Measurements from ENCODE around the gene UEVLD. TPM values are rescaled to one million over a fixed set of nuclear protein-coding genes. Genes with fewer than 3 reads are reported as not detected.
A peak's percentile ranks its signal among the peaks of the same experiment; 100 is the strongest.

UEVLD gene
- total RNA-seq, 2 donors from 2014 or later, result 8.0 to 12.6 TPM

GRCh38 chr11:18564149-18564548 lies 24.4 kb downstream of the UEVLD start:
- DNase-seq, result no peak
- Mint-ChIP-seq H3K27me3 (no peaks in the 10 kb centered on the region), H3K4me1 (peaks cover 2% of the 10 kb centered on the region), H3K36me3 (ENCODE audit: low read depth) (no peaks in the 10 kb centered on the region), H3K4me3 (no peak overlapping the region), H3K27ac (no peak overlapping the region)
- no peaks in the 10 kb centered on the region for H3K9me3 ChIP-seq (ENCODE audit: control insufficient read depth, low read length, poor library complexity, severe bottlenecking)
- no peak for ATAC-seq

DNA sequence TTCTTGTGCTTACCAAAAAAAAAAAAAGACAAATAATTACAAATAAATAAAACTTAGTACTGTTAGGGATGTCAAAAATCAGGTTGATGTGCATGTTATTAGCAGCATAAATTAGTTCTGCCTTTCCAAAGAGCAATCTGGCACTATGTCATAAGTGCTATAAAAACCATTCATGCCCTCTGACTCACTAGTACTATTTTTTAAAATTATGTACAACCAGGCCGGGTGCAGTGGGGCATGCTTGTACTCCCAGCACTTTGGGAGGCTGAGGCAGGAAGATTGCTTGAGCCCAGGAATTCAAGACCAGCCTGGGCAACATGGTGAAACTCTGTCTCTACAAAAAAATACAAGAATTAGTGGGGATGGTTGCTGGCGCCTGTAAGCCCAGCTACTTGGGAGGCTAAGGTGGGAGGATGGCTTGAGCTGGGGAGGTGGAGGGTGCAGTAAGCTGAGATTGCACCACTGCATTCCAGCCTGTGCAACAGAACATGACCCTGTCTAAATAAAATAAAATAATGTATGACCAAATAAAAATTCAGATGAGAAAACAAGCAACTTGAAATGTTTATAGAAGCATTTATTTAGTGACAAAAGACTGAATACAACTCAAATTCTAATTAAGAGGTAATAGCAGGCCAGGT lies 25.3 kb downstream of the UEVLD start:
- H3K9me3 ChIP-seq (ENCODE audit: control insufficient read depth, low read length, poor library complexity, severe bottlenecking), result no peaks in the 10 kb centered on the region
- Mint-ChIP-seq H3K4me3 (no peak overlapping the region), H3K36me3 (ENCODE audit: low read depth) (no peaks in the 10 kb centered on the region), H3K4me1 (peaks cover 1% of the 10 kb centered on the region), H3K27ac (peak overlapping the region; percentile 65), H3K27me3 (no peaks in the 10 kb centered on the region)
- no peak for ATAC-seq
- DNase-seq, result no peak

DNA sequence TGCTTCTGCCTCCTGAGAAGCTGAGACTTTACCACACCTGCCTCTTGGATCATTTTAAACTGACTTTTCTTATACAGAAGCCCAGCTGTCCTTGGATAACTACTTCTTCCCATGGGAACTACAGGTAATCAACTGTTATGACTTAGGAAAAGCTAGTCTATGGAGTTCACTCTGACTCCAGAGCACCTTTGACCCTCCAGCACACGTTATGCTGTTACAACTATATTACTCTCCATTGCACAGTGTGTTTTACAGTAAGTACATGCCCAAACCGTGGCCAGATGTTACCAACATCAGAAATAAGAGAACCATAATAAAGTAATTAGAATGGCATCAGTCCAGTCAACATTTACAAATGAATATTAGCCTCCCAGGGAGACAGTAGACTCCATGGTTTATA lies 40.5 kb downstream of the UEVLD start:
- no peaks in the 10 kb centered on the region for H3K9me3 ChIP-seq (ENCODE audit: control insufficient read depth, low read length, poor library complexity, severe bottlenecking)
- ATAC-seq, result no peak
- peaks cover 3% of the 10 kb centered on the region for H3K36me3 Mint-ChIP-seq (ENCODE audit: low read depth)
- DNase-seq, result no peak
- H3K27me3 Mint-ChIP-seq, result no peaks in the 10 kb centered on the region
- no peak overlapping the region for H3K27ac Mint-ChIP-seq
- H3K4me1 Mint-ChIP-seq, result peaks cover 3% of the 10 kb centered on the region
- H3K4me3 Mint-ChIP-seq, result no peak overlapping the region

- Mint-ChIP-seq H3K4me1 (peaks cover 7% of the 10 kb centered on the region), H3K36me3 (ENCODE audit: low read depth) (no peaks in the 10 kb centered on the region), H3K27me3 (no peaks in the 10 kb centered on the region), H3K27ac (peak overlapping the region; percentile 88), H3K4me3 (no peak overlapping the region)
- peak; percentile 82 for ATAC-seq
- no peaks in the 10 kb centered on the region for H3K9me3 ChIP-seq (ENCODE audit: control insufficient read depth, low read length, poor library complexity, severe bottlenecking)
- DNase-seq, result no peak
Observed at GRCh38 chr11:18540207-18541009, 48.1 kb downstream of the UEVLD start.

DNA sequence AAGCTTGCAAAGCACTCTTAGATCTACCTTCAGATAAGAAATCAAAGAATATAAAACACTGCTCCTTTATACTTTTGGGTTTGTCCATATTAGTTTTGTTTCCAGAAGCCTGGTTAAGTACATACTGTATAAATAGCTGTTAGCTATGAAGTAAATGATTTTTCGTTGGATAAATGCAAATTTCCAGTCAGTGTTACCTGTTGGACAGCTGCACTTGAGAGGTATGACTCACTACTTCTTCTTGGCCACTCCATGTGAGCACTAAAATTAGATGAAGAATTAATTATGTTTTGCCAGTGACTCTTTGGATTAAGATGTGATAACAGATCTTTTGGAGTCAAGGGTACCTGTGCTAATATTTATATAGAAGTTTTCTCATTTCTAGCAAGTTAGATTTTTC lies 52.3 kb downstream of the UEVLD start:
- H3K4me3 Mint-ChIP-seq, result no peak overlapping the region
- DNase-seq (no peak), ATAC-seq (no peak)
- H3K9me3 ChIP-seq (ENCODE audit: control insufficient read depth, low read length, poor library complexity, severe bottlenecking), result no peaks in the 10 kb centered on the region
- H3K27me3 Mint-ChIP-seq, result no peaks in the 10 kb centered on the region
- H3K36me3 Mint-ChIP-seq (ENCODE audit: low read depth), result no peaks in the 10 kb centered on the region
- peak overlapping the region; percentile 67 for H3K27ac Mint-ChIP-seq
- peaks cover 7% of the 10 kb centered on the region for H3K4me1 Mint-ChIP-seq

DNA sequence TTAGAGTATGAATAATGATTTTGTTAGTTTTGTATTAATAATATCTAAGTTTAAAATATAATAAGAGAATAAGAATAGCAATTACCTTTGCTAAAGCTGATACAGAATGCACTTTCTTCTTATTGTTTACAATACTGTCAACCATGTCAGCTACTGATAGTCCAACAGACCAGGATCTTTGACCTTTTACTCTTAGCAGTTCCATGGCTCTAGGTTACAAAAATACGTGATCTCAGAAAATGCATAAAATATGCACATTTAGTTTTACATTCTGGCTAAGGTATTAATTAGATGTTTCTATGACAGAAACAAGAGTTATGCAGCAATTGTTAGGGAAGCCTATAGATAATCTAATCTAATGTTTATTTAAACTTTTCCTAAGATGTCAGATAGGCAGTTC lies 54.3 kb downstream of the UEVLD start:
- H3K27me3 Mint-ChIP-seq, result no peaks in the 10 kb centered on the region
- H3K27ac Mint-ChIP-seq, result peak overlapping the region; percentile 81
- H3K9me3 ChIP-seq (ENCODE audit: control insufficient read depth, low read length, poor library complexity, severe bottlenecking), result no peaks in the 10 kb centered on the region
- H3K4me3 Mint-ChIP-seq, result no peak overlapping the region
- H3K4me1 Mint-ChIP-seq, result no peaks in the 10 kb centered on the region
- DNase-seq (no peak), ATAC-seq (no peak)
- no peaks in the 10 kb centered on the region for H3K36me3 Mint-ChIP-seq (ENCODE audit: low read depth)

GRCh38 chr11:18533365-18533764 lies 55.2 kb downstream of the UEVLD start:
- Mint-ChIP-seq H3K4me1 (peaks cover 4% of the 10 kb centered on the region), H3K27me3 (no peaks in the 10 kb centered on the region), H3K4me3 (no peak overlapping the region), H3K36me3 (ENCODE audit: low read depth) (no peaks in the 10 kb centered on the region), H3K27ac (peak overlapping the region; percentile 81)
- ATAC-seq (no peak), DNase-seq (no peak)
- H3K9me3 ChIP-seq (ENCODE audit: control insufficient read depth, low read length, poor library complexity, severe bottlenecking), result no peaks in the 10 kb centered on the region

GRCh38 chr11:18527512-18527911 lies 61.0 kb downstream of the UEVLD start:
- Mint-ChIP-seq H3K36me3 (ENCODE audit: low read depth) (peaks cover 10% of the 10 kb centered on the region), H3K27ac (peak overlapping the region; percentile 100), H3K4me3 (peak overlapping the region; percentile 97), H3K4me1 (peaks cover 30% of the 10 kb centered on the region), H3K27me3 (no peaks in the 10 kb centered on the region)
- no peaks in the 10 kb centered on the region for H3K9me3 ChIP-seq (ENCODE audit: control insufficient read depth, low read length, poor library complexity, severe bottlenecking)
- DNase-seq (no peak), ATAC-seq (no peak)

GRCh38 chr11:18526521-18527296 lies 61.8 kb downstream of the UEVLD start, which contains the start of gene TSG101:
TSS of gene TSG101 (minus strand) at chr11:18526942. CDS start at chr11:18526816, 126 bp downstream.
- H3K4me3 Mint-ChIP-seq, result peak within 1 kb of the TSS; percentile 97
- H3K9me3 ChIP-seq (ENCODE audit: control insufficient read depth, low read length, poor library complexity, severe bottlenecking), result no peaks in the 10 kb centered on the region
- peak within 1 kb of the TSS; percentile 100 for H3K27ac Mint-ChIP-seq
- ATAC-seq, result peak; percentile 90
- peak; percentile 84 to 89 (median 84) for DNase-seq
- peaks cover 16% of the 10 kb centered on the region for H3K36me3 Mint-ChIP-seq (ENCODE audit: low read depth)
- peaks cover 38% of the 10 kb centered on the region for H3K4me1 Mint-ChIP-seq
- no peaks in the 10 kb centered on the region for H3K27me3 Mint-ChIP-seq

DNA sequence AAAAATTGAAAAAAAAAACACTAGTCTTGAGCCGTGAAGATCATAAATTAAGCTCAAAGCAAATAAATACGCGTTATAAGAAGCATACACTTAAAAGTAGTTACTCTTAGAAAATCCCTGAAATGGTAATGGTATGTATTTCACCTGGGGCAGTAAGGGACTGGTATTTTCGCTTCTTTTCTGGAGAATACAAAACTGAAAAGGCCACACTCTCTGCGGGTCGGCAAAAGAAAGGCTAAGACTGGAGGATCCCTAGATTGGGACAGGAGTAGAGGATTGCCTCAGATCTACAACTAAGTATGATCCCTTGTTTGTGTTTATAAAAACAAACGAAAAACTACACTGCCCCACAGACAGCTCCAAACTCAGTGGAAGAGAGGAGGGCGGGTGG lies 62.4 kb downstream of the UEVLD start:
- no peak for ATAC-seq

GRCh38 chr11:18524248-18524647 lies 64.3 kb downstream of the UEVLD start:
- DNase-seq (no peak), ATAC-seq (no peak)
- H3K9me3 ChIP-seq (ENCODE audit: control insufficient read depth, low read length, poor library complexity, severe bottlenecking), result no peaks in the 10 kb centered on the region
- no peaks in the 10 kb centered on the region for H3K27me3 Mint-ChIP-seq
- peaks cover 16% of the 10 kb centered on the region for H3K36me3 Mint-ChIP-seq (ENCODE audit: low read depth)
- peaks cover 44% of the 10 kb centered on the region for H3K4me1 Mint-ChIP-seq
- H3K27ac Mint-ChIP-seq, result peak overlapping the region; percentile 77
- H3K4me3 Mint-ChIP-seq, result no peak overlapping the region

More for the DNA sequence above, 62.4 kb downstream of the UEVLD start:
- Mint-ChIP-seq H3K4me1 (peaks cover 39% of the 10 kb centered on the region), H3K4me3 (peak overlapping the region; percentile 97), H3K27ac (peak overlapping the region; percentile 100), H3K36me3 (ENCODE audit: low read depth) (peaks cover 16% of the 10 kb centered on the region), H3K27me3 (no peaks in the 10 kb centered on the region)
- H3K9me3 ChIP-seq (ENCODE audit: control insufficient read depth, low read length, poor library complexity, severe bottlenecking), result no peaks in the 10 kb centered on the region
- DNase-seq, result no peak

DNA sequence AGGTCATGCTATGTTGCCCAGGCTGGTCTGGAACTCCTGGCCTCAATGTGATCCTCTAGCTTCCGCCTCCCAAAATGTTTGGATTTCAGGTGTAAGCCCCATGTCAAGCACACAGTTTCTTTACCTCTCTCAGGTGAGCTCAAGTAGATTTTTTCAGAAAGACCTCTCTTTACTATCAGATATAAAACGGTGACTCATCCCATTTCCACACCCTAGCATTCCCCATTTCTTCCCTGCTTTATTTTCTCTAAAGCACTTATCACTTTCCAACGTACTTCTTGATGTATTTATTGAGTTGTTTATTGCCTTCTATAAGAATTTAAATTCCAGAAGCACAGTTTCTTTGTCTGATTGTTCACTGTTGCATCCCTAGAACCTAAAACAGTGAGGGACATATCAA lies 65.5 kb downstream of the UEVLD start:
- no peaks in the 10 kb centered on the region for H3K27me3 Mint-ChIP-seq
- peaks cover 16% of the 10 kb centered on the region for H3K36me3 Mint-ChIP-seq (ENCODE audit: low read depth)
- H3K9me3 ChIP-seq (ENCODE audit: control insufficient read depth, low read length, poor library complexity, severe bottlenecking), result no peaks in the 10 kb centered on the region
- DNase-seq, result no peak
- H3K4me3 Mint-ChIP-seq, result no peak overlapping the region
- ATAC-seq, result no peak
- H3K27ac Mint-ChIP-seq, result peak overlapping the region; percentile 77
- peaks cover 41% of the 10 kb centered on the region for H3K4me1 Mint-ChIP-seq

GRCh38 chr11:18522388-18522787 lies 66.1 kb downstream of the UEVLD start:
- peaks cover 16% of the 10 kb centered on the region for H3K36me3 Mint-ChIP-seq (ENCODE audit: low read depth)
- H3K4me1 Mint-ChIP-seq, result peaks cover 35% of the 10 kb centered on the region
- no peaks in the 10 kb centered on the region for H3K9me3 ChIP-seq (ENCODE audit: control insufficient read depth, low read length, poor library complexity, severe bottlenecking)
- DNase-seq, result no peak
- H3K27me3 Mint-ChIP-seq, result no peaks in the 10 kb centered on the region
- no peak overlapping the region for H3K4me3 Mint-ChIP-seq
- peak overlapping the region; percentile 77 for H3K27ac Mint-ChIP-seq
- ATAC-seq, result no peak

Measured in T-helper 17 cell (primary cell).